H1 (cell line): ENCODE measurements around the gene ARHGAP35. TPM values are rescaled to one million over a fixed set of nuclear protein-coding genes. Genes with fewer than 3 reads are reported as not detected.

Experiments
- BACH1 ChIP-seq: IDR thresholded peaks from 2 replicates; pipeline ENCODE4 v1.6.1; 2012; ENCODE audit warnings: low read length, improper control_type of control experiment
- CHD1 ChIP-seq: IDR thresholded peaks from 2 replicates; pipeline ENCODE4 v1.6.1; 2012; ENCODE audit warnings: low read depth, low read length, improper control_type of control experiment
- EGR1 ChIP-seq: IDR thresholded peaks from 2 replicates; pipeline ENCODE4 v1.6.1; 2011; ENCODE audit warnings: low read depth, low read length, borderline replicate concordance
- EZH2 ChIP-seq: fragments of 200-600 bp; sonication (generic); IDR thresholded peaks from 2 replicates; pipeline ENCODE4 v1.7.1; 2012; ENCODE audit warnings: low read depth, mild to moderate bottlenecking, moderate library complexity, low read length, inconsistent platforms; ENCODE audit not compliant: severe bottlenecking
- HDAC2 ChIP-seq, 2 experiments: fragments of 300-600 bp in 1 of 2; sonication (generic) in 1 of 2; IDR thresholded peaks; 2 replicates each; pipeline ENCODE4 v1.6.1; 2011 to 2012; ENCODE audit warnings: low read depth in 2 of 2, low read length in 2 of 2, mild to moderate bottlenecking in 2 of 2, moderate library complexity in 2 of 2, borderline replicate concordance in 1 of 2, inconsistent platforms in 1 of 2
- JUN ChIP-seq: IDR thresholded peaks from 2 replicates; pipeline ENCODE4 v1.6.1; 2011; ENCODE audit warnings: low read depth, mild to moderate bottlenecking, improper control_type of control experiment, low read length
- JUND ChIP-seq: IDR thresholded peaks from 2 replicates; pipeline ENCODE4 v1.6.1; 2011; ENCODE audit warnings: mild to moderate bottlenecking, improper control_type of control experiment, low read length
- KDM5A ChIP-seq: fragments of 200-600 bp; IDR thresholded peaks from 2 replicates; pipeline ENCODE4 v1.7.1; 2012; ENCODE audit warnings: mild to moderate bottlenecking, low read length, inconsistent platforms, mixed read lengths
- NRF1 ChIP-seq: IDR thresholded peaks from 2 replicates; pipeline ENCODE4 v1.6.1; 2011; ENCODE audit warnings: mild to moderate bottlenecking, low read depth, low read length, improper control_type of control experiment
- PHF8 ChIP-seq: fragments of 200-600 bp; sonication (generic); conservative IDR thresholded peaks from 2 replicates; pipeline ENCODE4 v1.7.1; 2012; ENCODE audit warnings: low read depth, mild to moderate bottlenecking, inconsistent platforms, low read length, moderate library complexity
- POLR2AphosphoS5 ChIP-seq: IDR thresholded peaks from 2 replicates; pipeline ENCODE4 v1.6.1; 2011; ENCODE audit warnings: low read depth, low read length
- POU5F1 ChIP-seq: IDR thresholded peaks from 2 replicates; pipeline ENCODE4 v1.6.1; 2011; ENCODE audit warnings: low read depth, mild to moderate bottlenecking, low read length, moderate library complexity
- SIRT6 ChIP-seq: IDR thresholded peaks from one replicate; pipeline ENCODE4 v1.7.1; 2012; ENCODE audit warnings: low read length, inconsistent platforms
- SP1 ChIP-seq: IDR thresholded peaks from 2 replicates; pipeline ENCODE4 v1.6.1; 2011; ENCODE audit warnings: low read depth, low read length
- SP2 ChIP-seq: IDR thresholded peaks from 2 replicates; pipeline ENCODE4 v1.6.1; 2012; ENCODE audit warnings: mild to moderate bottlenecking, low read length, inconsistent platforms
- SUZ12 ChIP-seq: fragments of 200-600 bp; sonication (generic); IDR thresholded peaks from 2 replicates; pipeline ENCODE4 v1.6.1; 2012; ENCODE audit warnings: mild to moderate bottlenecking, inconsistent platforms, low read length, moderate library complexity, mixed read lengths
- TAF7 ChIP-seq: optimal IDR thresholded peaks from 2 replicates; pipeline ENCODE3; 2011; ENCODE audit warnings: low read depth, mild to moderate bottlenecking, inconsistent platforms, low read length, moderate library complexity, borderline replicate concordance
- TCF12 ChIP-seq: IDR thresholded peaks from 2 replicates; pipeline ENCODE4 v1.6.1; 2011; ENCODE audit warnings: low read depth, mild to moderate bottlenecking, low read length
- YY1 ChIP-seq: IDR thresholded peaks from 2 replicates; pipeline ENCODE4 v1.6.1; 2011; ENCODE audit warnings: low read depth, mild to moderate bottlenecking, low read length
- polyA plus RNA-seq, 7 experiments: library from polyadenylated mRNA; depleted of rRNA in 3 of 7; stranded (reverse) in 5 of 7; unstranded in 2 of 7; fragments of >200 nt in 5 of 7; fragments of 200-250 nt in 2 of 7; gene quantifications; 1 replicate in 5 of 7; 2 replicates in 1 of 7; 4 replicates in 1 of 7; pipeline versions ENCODE4 v1.2.1 to v1.2.3, GENCODE V29; 2011 to 2013; ENCODE audit warnings: missing spikeins in 2 of 7, mixed read lengths in 2 of 7
- total RNA-seq: library from RNA; stranded (reverse); fragmentation: NEBNext Ultra II Directional; extraction: Animal tissue kit (Norgen Biotek cat#: 25700); gene quantifications from 2 replicates; pipeline ENCODE4 v1.2.1, GENCODE V29; 2021
- TF ChIP-seq, protein P1 (sequence below): IDR thresholded peaks from 2 replicates; pipeline ENCODE4 v1.6.1; 2012; ENCODE audit warnings: low read length, inconsistent platforms
- TF ChIP-seq, protein P2 (sequence below): IDR thresholded peaks from 2 replicates; pipeline ENCODE4 v1.6.1; 2012; ENCODE audit warnings: inconsistent platforms

ARHGAP35 gene
- total and polyA plus RNA-seq, 2 of the 8 experiments (the other 6 are each of a cell fraction or from before 2014, with no cell fraction given), result 29.7 to 64.5 TPM

GRCh38 chr19:46850228-46851203 is 10.3 kb upstream of the ARHGAP35 start, which contains the start of gene AP2S1 (continued):
- TF ChIP-seq, protein P1, sequence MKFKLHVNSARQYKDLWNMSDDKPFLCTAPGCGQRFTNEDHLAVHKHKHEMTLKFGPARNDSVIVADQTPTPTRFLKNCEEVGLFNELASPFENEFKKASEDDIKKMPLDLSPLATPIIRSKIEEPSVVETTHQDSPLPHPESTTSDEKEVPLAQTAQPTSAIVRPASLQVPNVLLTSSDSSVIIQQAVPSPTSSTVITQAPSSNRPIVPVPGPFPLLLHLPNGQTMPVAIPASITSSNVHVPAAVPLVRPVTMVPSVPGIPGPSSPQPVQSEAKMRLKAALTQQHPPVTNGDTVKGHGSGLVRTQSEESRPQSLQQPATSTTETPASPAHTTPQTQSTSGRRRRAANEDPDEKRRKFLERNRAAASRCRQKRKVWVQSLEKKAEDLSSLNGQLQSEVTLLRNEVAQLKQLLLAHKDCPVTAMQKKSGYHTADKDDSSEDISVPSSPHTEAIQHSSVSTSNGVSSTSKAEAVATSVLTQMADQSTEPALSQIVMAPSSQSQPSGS, result peak; percentile 25
- TF ChIP-seq YY1 (no peak), POLR2AphosphoS5 (peak; percentile 98), TCF12 (0 out of 2 replicates have a peak, but pooled peaks have one; percentile 78), EZH2 (no peak), PHF8 (peak; percentile 89), POU5F1 (no peak), TAF7 (peak; percentile 85), NRF1 (no peak), SP1 (peak; percentile 78), JUND (0 out of 2 replicates have a peak, but pooled peaks have one; percentile 4), EGR1 (no peak), KDM5A (peak; percentile 39; the same call in 1 of the 2 replicates), CHD1 (no peak), SUZ12 (no peak), SP2 (no peak), SIRT6 (no peak), HDAC2 (IDR thresholded peaks at IDR 0.05; ENCODE audit: borderline replicate concordance in 1 of 2, low read depth in 2 of 2, low read length in 2 of 2) (no peak), JUN (no peak), BACH1 (no peak)
- TF ChIP-seq, protein P2, sequence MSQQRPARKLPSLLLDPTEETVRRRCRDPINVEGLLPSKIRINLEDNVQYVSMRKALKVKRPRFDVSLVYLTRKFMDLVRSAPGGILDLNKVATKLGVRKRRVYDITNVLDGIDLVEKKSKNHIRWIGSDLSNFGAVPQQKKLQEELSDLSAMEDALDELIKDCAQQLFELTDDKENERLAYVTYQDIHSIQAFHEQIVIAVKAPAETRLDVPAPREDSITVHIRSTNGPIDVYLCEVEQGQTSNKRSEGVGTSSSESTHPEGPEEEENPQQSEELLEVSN, result 0 out of 2 replicates have a peak, but pooled peaks have one; percentile 28
